IMR-90 (cell line): Measurements from ENCODE around the gene SRGAP2C.
"Not testable (repeated sequence)": the region's sequence is repeated elsewhere in the genome, so short reads cannot be mapped to it uniquely, and the experiment has no call there.

Experiments
- CEBPB ChIP-seq: IDR thresholded peaks from 2 replicates; pipeline ENCODE4 v1.6.1; 2012; ENCODE audit warnings: low read depth, low read length, improper control_type of control experiment
- CHD1 ChIP-seq: IDR thresholded peaks from 2 replicates; pipeline ENCODE4 v1.6.1; 2012; ENCODE audit warnings: low read depth, low read length, improper control_type of control experiment
- FOS ChIP-seq: fragments of 150-350 bp; IDR thresholded peaks from 2 replicates; pipeline ENCODE4 v1.6.1; 2016; ENCODE audit warnings: low read depth, low read length
- MAFK ChIP-seq: IDR thresholded peaks from 2 replicates; pipeline ENCODE4 v1.6.1; 2012; ENCODE audit warnings: low read depth, low read length, improper control_type of control experiment
- MAZ ChIP-seq: IDR thresholded peaks from 2 replicates; pipeline ENCODE4 v1.6.1; 2012; ENCODE audit warnings: low read depth, mild to moderate bottlenecking, low read length, improper control_type of control experiment, moderate library complexity, borderline replicate concordance
- MXI1 ChIP-seq: IDR thresholded peaks from 2 replicates; pipeline ENCODE4 v1.6.1; 2012; ENCODE audit warnings: low read depth, mild to moderate bottlenecking, low read length, moderate library complexity, borderline replicate concordance
- POLR2A ChIP-seq: IDR thresholded peaks from 2 replicates; pipeline ENCODE4 v1.6.1; 2012; ENCODE audit warnings: mild to moderate bottlenecking, low read depth, low read length
- RAD21 ChIP-seq: IDR thresholded peaks from 2 replicates; pipeline ENCODE4 v1.6.1; 2012; ENCODE audit warnings: low read length, improper control_type of control experiment
- RCOR1 ChIP-seq: IDR thresholded peaks from 2 replicates; pipeline ENCODE4 v1.6.1; 2012; ENCODE audit warnings: mild to moderate bottlenecking, low read length, improper control_type of control experiment; ENCODE audit not compliant: insufficient replicate concordance
- RFX5 ChIP-seq: IDR thresholded peaks from 2 replicates; pipeline ENCODE4 v1.8.0; 2012; ENCODE audit warnings: low read depth, mild to moderate bottlenecking, low read length, moderate library complexity
- SMC3 ChIP-seq: fragments of 150-350 bp; IDR thresholded peaks from 2 replicates; pipeline ENCODE4 v1.6.1; 2016; ENCODE audit warnings: low read depth, mild to moderate bottlenecking, antibody characterized with exemption, low read length, moderate library complexity
- TF ChIP-seq, protein P1 (sequence below): conservative IDR thresholded peaks from 2 replicates; pipeline ENCODE4 v1.5.1; 2012; ENCODE audit warnings: mild to moderate bottlenecking, low read depth, low read length, improper control_type of control experiment
- TF ChIP-seq, protein P2 (sequence below): fragments of 150-350 bp; IDR thresholded peaks from 2 replicates; pipeline ENCODE4 v1.6.1; 2017; ENCODE audit warnings: mild to moderate bottlenecking, antibody characterized with exemption, low read length, low read depth
- TF ChIP-seq, protein P3 (sequence below): fragments of 150-350 bp; IDR thresholded peaks from 2 replicates; pipeline ENCODE4 v1.6.1; 2016; ENCODE audit warnings: low read depth, mild to moderate bottlenecking, low read length, moderate library complexity, borderline replicate concordance

DNA sequence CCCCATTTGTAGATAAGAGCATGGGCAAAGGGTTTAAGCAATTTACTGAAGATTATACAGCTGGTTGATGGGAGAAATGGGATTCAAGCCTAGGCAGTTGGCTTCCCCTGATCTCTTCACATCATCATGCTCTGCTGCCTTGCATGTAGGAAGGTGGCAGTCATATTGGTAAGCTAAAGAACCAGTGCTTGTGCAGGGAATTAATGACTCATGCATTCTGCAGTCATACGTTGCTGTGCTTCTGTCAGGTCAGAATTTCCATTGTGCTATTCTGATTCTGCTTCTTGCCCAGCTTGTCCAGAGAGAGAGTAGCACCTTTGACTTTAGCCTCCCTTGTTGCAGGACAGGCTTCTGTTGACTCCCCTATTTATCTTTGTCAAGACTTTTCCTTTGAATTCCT lies 153.2 kb downstream of the SRGAP2C start:
- TF ChIP-seq, protein P1, sequence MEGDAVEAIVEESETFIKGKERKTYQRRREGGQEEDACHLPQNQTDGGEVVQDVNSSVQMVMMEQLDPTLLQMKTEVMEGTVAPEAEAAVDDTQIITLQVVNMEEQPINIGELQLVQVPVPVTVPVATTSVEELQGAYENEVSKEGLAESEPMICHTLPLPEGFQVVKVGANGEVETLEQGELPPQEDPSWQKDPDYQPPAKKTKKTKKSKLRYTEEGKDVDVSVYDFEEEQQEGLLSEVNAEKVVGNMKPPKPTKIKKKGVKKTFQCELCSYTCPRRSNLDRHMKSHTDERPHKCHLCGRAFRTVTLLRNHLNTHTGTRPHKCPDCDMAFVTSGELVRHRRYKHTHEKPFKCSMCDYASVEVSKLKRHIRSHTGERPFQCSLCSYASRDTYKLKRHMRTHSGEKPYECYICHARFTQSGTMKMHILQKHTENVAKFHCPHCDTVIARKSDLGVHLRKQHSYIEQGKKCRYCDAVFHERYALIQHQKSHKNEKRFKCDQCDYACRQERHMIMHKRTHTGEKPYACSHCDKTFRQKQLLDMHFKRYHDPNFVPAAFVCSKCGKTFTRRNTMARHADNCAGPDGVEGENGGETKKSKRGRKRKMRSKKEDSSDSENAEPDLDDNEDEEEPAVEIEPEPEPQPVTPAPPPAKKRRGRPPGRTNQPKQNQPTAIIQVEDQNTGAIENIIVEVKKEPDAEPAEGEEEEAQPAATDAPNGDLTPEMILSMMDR = not testable (repeated sequence)
- not testable (repeated sequence) for TF ChIP-seq CEBPB, POLR2A, RFX5, MAFK, RCOR1, SMC3, MXI1, RAD21, CHD1, FOS, MAZ
- TF ChIP-seq, protein P2, sequence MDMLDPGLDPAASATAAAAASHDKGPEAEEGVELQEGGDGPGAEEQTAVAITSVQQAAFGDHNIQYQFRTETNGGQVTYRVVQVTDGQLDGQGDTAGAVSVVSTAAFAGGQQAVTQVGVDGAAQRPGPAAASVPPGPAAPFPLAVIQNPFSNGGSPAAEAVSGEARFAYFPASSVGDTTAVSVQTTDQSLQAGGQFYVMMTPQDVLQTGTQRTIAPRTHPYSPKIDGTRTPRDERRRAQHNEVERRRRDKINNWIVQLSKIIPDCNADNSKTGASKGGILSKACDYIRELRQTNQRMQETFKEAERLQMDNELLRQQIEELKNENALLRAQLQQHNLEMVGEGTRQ = not testable (repeated sequence)
- TF ChIP-seq, protein P3, sequence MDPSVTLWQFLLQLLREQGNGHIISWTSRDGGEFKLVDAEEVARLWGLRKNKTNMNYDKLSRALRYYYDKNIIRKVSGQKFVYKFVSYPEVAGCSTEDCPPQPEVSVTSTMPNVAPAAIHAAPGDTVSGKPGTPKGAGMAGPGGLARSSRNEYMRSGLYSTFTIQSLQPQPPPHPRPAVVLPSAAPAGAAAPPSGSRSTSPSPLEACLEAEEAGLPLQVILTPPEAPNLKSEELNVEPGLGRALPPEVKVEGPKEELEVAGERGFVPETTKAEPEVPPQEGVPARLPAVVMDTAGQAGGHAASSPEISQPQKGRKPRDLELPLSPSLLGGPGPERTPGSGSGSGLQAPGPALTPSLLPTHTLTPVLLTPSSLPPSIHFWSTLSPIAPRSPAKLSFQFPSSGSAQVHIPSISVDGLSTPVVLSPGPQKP = not testable (repeated sequence)
